H9 (cell line): ENCODE results near the gene LIPA. TPM values are rescaled to one million over a fixed set of nuclear protein-coding genes. Genes with fewer than 3 reads are reported as not detected.

Source experiments
- DNase-seq: peaks from one replicate; pipeline ENCODE4 v3.0.0-alpha.2; 2017
- H2AFZ ChIP-seq: one replicate; pipeline ENCODE4 v1.6.1; 2013; ENCODE audit warnings: mild to moderate bottlenecking, low read length, control low read depth, moderate library complexity
- H2AK5ac ChIP-seq: 2 replicates; pipeline ENCODE4 v1.6.1; 2013; ENCODE audit warnings: low read length, control low read depth, mixed read lengths; ENCODE audit not compliant: insufficient read length
- H2BK120ac ChIP-seq: one replicate; pipeline ENCODE4 v1.6.1; 2013; ENCODE audit warnings: low read depth, mild to moderate bottlenecking, low read length, control low read depth, inconsistent platforms; ENCODE audit not compliant: poor library complexity, severe bottlenecking
- H2BK12ac ChIP-seq: 2 replicates; pipeline ENCODE4 v1.6.1; 2013; ENCODE audit warnings: low read length, control low read depth, mixed read lengths, low read depth; ENCODE audit not compliant: insufficient read length
- H2BK15ac ChIP-seq: 2 replicates; pipeline ENCODE4 v1.6.1; 2013; ENCODE audit warnings: low read depth, low read length, control low read depth
- H2BK20ac ChIP-seq: one replicate; pipeline ENCODE4 v1.6.1; 2013; ENCODE audit warnings: low read depth, mild to moderate bottlenecking, low read length, control low read depth, inconsistent platforms; ENCODE audit not compliant: poor library complexity, severe bottlenecking
- H2BK5ac ChIP-seq: 2 replicates; pipeline ENCODE4 v1.6.1; 2013; ENCODE audit warnings: low read length, control low read depth, mixed read lengths; ENCODE audit not compliant: insufficient read length
- H3K14ac ChIP-seq: 2 replicates; pipeline ENCODE4 v1.6.1; 2013; ENCODE audit warnings: low read length, control low read depth; ENCODE audit not compliant: insufficient read depth
- H3K18ac ChIP-seq: 2 replicates; pipeline ENCODE4 v1.6.1; 2013; ENCODE audit warnings: low read depth, mild to moderate bottlenecking, mixed read lengths, low read length, control low read depth; ENCODE audit not compliant: insufficient read length
- H3K23ac ChIP-seq: 2 replicates; pipeline ENCODE4 v1.6.1; 2013; ENCODE audit warnings: low read length, control low read depth, mixed read lengths, low read depth; ENCODE audit not compliant: insufficient read length
- H3K23me2 ChIP-seq: 2 replicates; pipeline ENCODE4 v1.6.1; 2013; ENCODE audit warnings: low read depth, mild to moderate bottlenecking, mixed read lengths, low read length, control low read depth; ENCODE audit not compliant: insufficient read length, poor library complexity, severe bottlenecking
- H3K27ac ChIP-seq: 2 replicates; pipeline ENCODE4 v1.5.1; 2013; ENCODE audit warnings: low read length, control low read depth, mixed read lengths, low read depth; ENCODE audit not compliant: insufficient read length
- H3K27me3 ChIP-seq: 2 replicates; pipeline ENCODE4 v1.6.1; 2013; ENCODE audit warnings: low read length, control low read depth, inconsistent platforms; ENCODE audit not compliant: insufficient read depth
- H3K4ac ChIP-seq: 2 replicates; pipeline ENCODE4 v1.6.1; 2013; ENCODE audit warnings: low read depth, mild to moderate bottlenecking, control low read depth, inconsistent platforms, low read length, moderate library complexity
- H3K4me1 ChIP-seq: 2 replicates; pipeline ENCODE4 v1.6.1; 2013; ENCODE audit warnings: low read length, control low read depth, inconsistent platforms; ENCODE audit not compliant: insufficient read depth
- H3K4me2 ChIP-seq: 2 replicates; pipeline ENCODE4 v1.6.1; 2013; ENCODE audit warnings: low read length, control low read depth, mixed read lengths; ENCODE audit not compliant: insufficient read length, insufficient read depth
- H3K56ac ChIP-seq: 2 replicates; pipeline ENCODE4 v1.6.1; 2013; ENCODE audit warnings: low read depth, mild to moderate bottlenecking, mixed read lengths, low read length, control low read depth; ENCODE audit not compliant: insufficient read length
- H3K79me1 ChIP-seq: 2 replicates; pipeline ENCODE4 v1.6.1; 2013; ENCODE audit warnings: low read depth, mild to moderate bottlenecking, moderate library complexity, low read length, control low read depth, inconsistent platforms; ENCODE audit not compliant: insufficient read depth, poor library complexity, severe bottlenecking
- H3K79me2 ChIP-seq: 2 replicates; pipeline ENCODE4 v1.6.1; 2013; ENCODE audit warnings: low read length, control low read depth, inconsistent platforms; ENCODE audit not compliant: insufficient read depth
- H3K9ac ChIP-seq: 2 replicates; pipeline ENCODE4 v1.6.1; 2013; ENCODE audit warnings: low read length, control low read depth, mixed read lengths; ENCODE audit not compliant: insufficient read length; ENCODE audit errors: extremely low read depth
- H3K9me3 ChIP-seq: one replicate; pipeline ENCODE4 v1.6.1; 2013; ENCODE audit warnings: low read depth, low read length, inconsistent platforms; ENCODE audit not compliant: control insufficient read depth
- H3T11ph ChIP-seq: one replicate; pipeline ENCODE4 v1.6.1; 2013; ENCODE audit warnings: mild to moderate bottlenecking, low read length, control low read depth, inconsistent platforms
- H4K20me1 ChIP-seq: one replicate; pipeline ENCODE4 v1.6.1; 2013; ENCODE audit not compliant: control insufficient read depth, insufficient read length, insufficient read depth
- H4K5ac ChIP-seq: 2 replicates; pipeline ENCODE4 v1.6.1; 2013; ENCODE audit warnings: low read depth, mild to moderate bottlenecking, mixed read lengths, low read length, control low read depth; ENCODE audit not compliant: insufficient read length
- H4K8ac ChIP-seq: replicated peaks from 2 replicates; pipeline ENCODE4 v1.6.1; 2013; ENCODE audit warnings: low read length, control low read depth, mixed read lengths, low read depth; ENCODE audit not compliant: insufficient read length
- H4K91ac ChIP-seq: 2 replicates; pipeline ENCODE4 v1.6.1; 2013; ENCODE audit warnings: low read depth, mild to moderate bottlenecking, moderate library complexity, mixed read lengths, low read length, control low read depth; ENCODE audit not compliant: insufficient read length
- H3K27ac Mint-ChIP-seq, 3 experiments: 2 replicates in 2 of 3; 3 replicates in 1 of 3; pipeline ENCODE4 v1.8.0; 2020 to 2021; ENCODE audit warnings: mixed read lengths in 3 of 3, mild to moderate bottlenecking in 1 of 3, moderate library complexity in 1 of 3
- H3K27me3 Mint-ChIP-seq: 2 replicates; pipeline ENCODE4 v1.8.0; 2021; ENCODE audit warnings: low read depth, mild to moderate bottlenecking, moderate library complexity, mixed read lengths
- H3K36me3 Mint-ChIP-seq, 3 experiments: 2 replicates in 2 of 3; 3 replicates in 1 of 3; pipeline ENCODE4 v1.8.0; 2020 to 2021; ENCODE audit warnings: low read depth in 3 of 3, mixed read lengths in 3 of 3; ENCODE audit not compliant: insufficient read depth in 1 of 3
- H3K4me1 Mint-ChIP-seq, 2 experiments: 2 replicates each; pipeline ENCODE4 v1.8.0; 2020; ENCODE audit warnings: mixed read lengths in 2 of 2
- H3K4me3 Mint-ChIP-seq, 2 experiments: 2 replicates in 1 of 2; 3 replicates in 1 of 2; pipeline ENCODE4 v1.8.0; 2020 to 2021; ENCODE audit warnings: mild to moderate bottlenecking in 2 of 2, mixed read lengths in 2 of 2, moderate library complexity in 1 of 2
- H3K9me3 Mint-ChIP-seq, 2 experiments: 2 replicates in 1 of 2; 3 replicates in 1 of 2; pipeline ENCODE4 v1.8.0; 2020; ENCODE audit warnings: mild to moderate bottlenecking in 2 of 2, mixed read lengths in 2 of 2, moderate library complexity in 1 of 2
- CTCF ChIP-seq: fragments of 200-600 bp; sonication (generic); conservative IDR thresholded peaks from 3 replicates; pipeline ENCODE4 v1.8.0; 2021; ENCODE audit warnings: antibody characterized with exemption, mild to moderate bottlenecking
- WGBS: extraction: QIAGEN DNeasy Blood & Tissue Kit; methylation state at CpG from one replicate; pipeline ENCODE4 v1.1.7; 2013; ENCODE audit warnings: missing lambda C conversion rate, low lambda C conversion rate, mixed read lengths; ENCODE audit not compliant: insufficient read length; ENCODE audit errors: extremely low coverage; 5-methylcytosine and 5-hydroxymethylcytosine counted together
- total RNA-seq: library from RNA; stranded (reverse); gene quantifications from 2 replicates; pipeline ENCODE4 v1.2.1, GENCODE V29; 2021

LIPA gene
- total RNA-seq, 1 experiment from 2014 or later: 20.9 TPM

GRCh38 chr10:89269433-89270152 lies 18.0 kb upstream of the LIPA start:
- H4K20me1 ChIP-seq: no peaks in the 10 kb centered on the region
- H3K27ac Mint-ChIP-seq: no peak overlapping the region
- H3K27me3 ChIP-seq: no peaks in the 10 kb centered on the region
- H3K9me3 ChIP-seq: no peaks in the 10 kb centered on the region
- no peak overlapping the region for H2BK15ac ChIP-seq
- H4K91ac ChIP-seq: no peak overlapping the region
- no peak overlapping the region for H2BK120ac ChIP-seq
- DNase-seq: no peak
- whole genome bisulfite sequencing: no CpG with 5 or more reads among the region's 3 CpGs
- no peaks in the 10 kb centered on the region for H3K27me3 Mint-ChIP-seq
- no peak overlapping the region for H3T11ph ChIP-seq
- no peak overlapping the region for H3K4ac ChIP-seq
- no peak overlapping the region for H3K4me2 ChIP-seq
- H3K79me2 ChIP-seq: no peaks in the 10 kb centered on the region
- H3K23ac ChIP-seq: no peak overlapping the region
- H4K8ac ChIP-seq: no peak overlapping the region
- no peak overlapping the region for H2BK12ac ChIP-seq
- H2AK5ac ChIP-seq: no peak overlapping the region
- peaks cover 6 to 7% of the 10 kb centered on the region in 2 experiments; a peak in 3 of 4 replicates for H3K4me1 Mint-ChIP-seq
- no peak overlapping the region for H3K14ac ChIP-seq
- H3K9ac ChIP-seq: no peak overlapping the region
- no peak overlapping the region for H3K56ac ChIP-seq
- H3K4me1 ChIP-seq: no peaks in the 10 kb centered on the region; the same call in 1 of the 2 replicates
- no peak overlapping the region for H3K18ac ChIP-seq
- H3K4me3 Mint-ChIP-seq: no peak overlapping the region
- no peak overlapping the region for H2BK20ac ChIP-seq
- H4K5ac ChIP-seq: no peak overlapping the region
- H3K27ac ChIP-seq: no peak overlapping the region
- no peaks in the 10 kb centered on the region for H3K36me3 Mint-ChIP-seq
- no peaks in the 10 kb centered on the region for H3K23me2 ChIP-seq
- no peak overlapping the region for H2BK5ac ChIP-seq
- H2AFZ ChIP-seq: no peak overlapping the region
- H3K79me1 ChIP-seq: no peaks in the 10 kb centered on the region
- H3K9me3 Mint-ChIP-seq: no peaks in the 10 kb centered on the region
- TF ChIP-seq CTCF: no peak
